A549 (cell line): Measurements from ENCODE around the gene CPED1.

Experiments
- MYC ChIP-seq: IDR thresholded peaks from 2 replicates; pipeline ENCODE4 v1.6.1; 2012; ENCODE audit warnings: mild to moderate bottlenecking, inconsistent platforms, low read length, improper control_type of control experiment, borderline replicate concordance
- PBX3 ChIP-seq: IDR thresholded peaks from 2 replicates; pipeline ENCODE4 v1.6.1; 2012

GRCh38 chr7:121030308-121030707 is 41.8 kb downstream of the CPED1 start:
- TF ChIP-seq PBX3 (no peak), MYC (no peak)
